UCSD-AML1 (cell line): ENCODE measurements around the gene RNF31.
"Not testable (repeated sequence)": the region's sequence is repeated elsewhere in the genome, so short reads cannot be mapped to it uniquely, and the experiment has no call there.

Experiments used
- DNase-seq: peaks from one replicate; lab custom pipeline; 2025; ENCODE audit not compliant: unreplicated experiment; lab: John Stamatoyannopoulos, UW

RNF31 gene

GRCh38 chr14:24146978-24147760, at the start of gene RNF31:
TSS of gene RNF31 (plus strand) at chr14:24147498. CDS start at chr14:24147699, 201 bp downstream.
- DNase-seq, result peak; percentile 98

GRCh38 chr14:24098229-24098926, 48.9 kb upstream of the RNF31 start:
- DNase-seq, result no peak

GRCh38 chr14:24098927-24099813, 48.1 kb upstream of the RNF31 start:
- no peak for DNase-seq

- no peak for DNase-seq
These were observed 46.9 kb upstream of the RNF31 start for GRCh38 chr14:24100197-24100981.

GRCh38 chr14:24100982-24101494, 46.3 kb upstream of the RNF31 start:
- no peak for DNase-seq

GRCh38 chr14:24102357-24103048, 44.8 kb upstream of the RNF31 start:
- no peak for DNase-seq

- DNase-seq, result no peak
These were observed 43.8 kb upstream of the RNF31 start for GRCh38 chr14:24103451-24103850.

GRCh38 chr14:24105609-24106239, 41.6 kb upstream of the RNF31 start:
- not testable (repeated sequence) for DNase-seq

GRCh38 chr14:24106672-24107271, 40.5 kb upstream of the RNF31 start:
- no peak for DNase-seq

- DNase-seq, result no peak
These were observed 38.9 kb upstream of the RNF31 start for GRCh38 chr14:24108336-24108874.

GRCh38 chr14:24110060-24110459, 37.2 kb upstream of the RNF31 start:
- DNase-seq, result no peak

GRCh38 chr14:24110523-24110922, 36.8 kb upstream of the RNF31 start:
- no peak for DNase-seq

- no peak for DNase-seq
These were observed 33.9 kb upstream of the RNF31 start for GRCh38 chr14:24113379-24113800.

- DNase-seq, result peak; percentile 92
These were observed 33.3 kb upstream of the RNF31 start for GRCh38 chr14:24113801-24114531.

GRCh38 chr14:24114532-24115421, 32.5 kb upstream of the RNF31 start, which contains the start of the genes DCAF11 and NRL:
TSS of gene DCAF11 (plus strand) at chr14:24114777. CDS start at chr14:24115595, 818 bp downstream.
TSS of gene NRL (minus strand) at chr14:24114949. CDS start at chr14:24082848, 32,101 bp downstream.
- DNase-seq, result peak; percentile 99

- no peak for DNase-seq
These were observed 31.7 kb upstream of the RNF31 start for GRCh38 chr14:24115422-24116127.
